ENCODE data around the gene ARHGAP18. TPM values are rescaled to one million over a fixed set of nuclear protein-coding genes. Genes with fewer than 3 reads are reported as not detected.

Gene ARHGAP18
- 70.1 and 77.1 TPM in 2 replicates for total RNA-seq

DNA sequence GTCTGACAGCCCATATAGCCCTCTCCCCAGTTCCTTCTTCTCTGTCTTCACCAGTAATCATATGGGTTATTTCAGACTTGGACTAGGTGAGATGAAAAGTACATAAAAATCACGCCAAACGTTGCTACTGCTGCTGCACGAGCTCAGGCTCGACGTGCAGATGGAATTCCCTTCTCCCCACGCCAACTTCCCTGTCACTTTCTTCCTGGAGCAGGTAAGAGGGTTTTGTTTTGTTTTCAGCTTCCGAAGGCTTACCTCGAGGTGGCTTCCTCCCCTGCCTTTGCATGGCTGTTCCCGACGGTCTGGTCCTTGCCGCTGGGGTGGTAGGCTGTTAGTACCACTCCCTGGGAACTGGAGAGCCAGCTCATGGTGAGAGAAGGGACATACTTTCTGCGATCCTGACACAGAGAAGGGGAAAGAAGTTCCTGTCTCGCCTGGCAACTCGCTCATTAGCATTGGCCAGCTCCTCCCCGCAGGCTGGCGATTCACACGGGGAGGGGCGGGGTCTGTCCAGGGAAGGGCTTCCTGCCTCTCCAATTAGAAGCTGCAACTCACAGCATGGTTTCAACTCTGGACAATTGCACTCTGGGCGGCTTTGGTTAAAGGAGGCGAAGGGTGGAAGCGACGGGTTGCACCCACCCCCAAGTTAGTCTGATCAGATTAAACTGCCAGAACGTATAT lies at the start of gene ARHGAP18:
Gene ARHGAP18 (minus strand): TSS at position 409 of the 681 bp plus-strand sequence. CDS start 41 bp downstream, at position 368.

Other genes starting within 250 kb of the ARHGAP18 start
- gene TMEM244, start 151.1 kb upstream of the ARHGAP18 start, total RNA-seq = not detected in 2 replicates

Data from mammary microvascular endothelial cell (primary cell).